Naive thymus-derived CD4-positive, alpha-beta T cell (primary cell): Measurements from ENCODE around the gene TACSTD2. TPM values are rescaled to one million over a fixed set of nuclear protein-coding genes. Genes with fewer than 3 reads are reported as not detected.
A peak's percentile ranks its signal among the peaks of the same experiment; 100 is the strongest.
"Not testable (repeated sequence)": the region's sequence is repeated elsewhere in the genome, so short reads cannot be mapped to it uniquely, and the experiment has no call there.

Experiments
- ATAC-seq: fragments of 150-1000 bp; cut with Tn5 transposase; 2 replicates; pipeline ENCODE4 v1.10.0; 2021; ENCODE audit warnings: mild to moderate bottlenecking, moderate library complexity
- CTCF ChIA-PET: fragments of 350-600 bp; sonication (Branson Sonifier 250); formaldehyde crosslinking; loops from one replicate; lab custom pipeline; 2021; ENCODE audit warnings: antibody characterized with exemption; lab: Charles Lee
- POLR2A ChIA-PET: fragments of 350-600 bp; sonication (Branson Sonifier 250); formaldehyde crosslinking; loops from one replicate; lab custom pipeline; 2021; ENCODE audit warnings: antibody characterized with exemption, inconsistent platforms; lab: Charles Lee
- DNase-seq, 9 donors: peaks; one replicate each; pipeline versions ENCODE4 v3.0.0 to v3.0.0-alpha.2; 2020 to 2022; ENCODE audit warnings: mixed read lengths in 1 of 9
- H3K27ac ChIP-seq: one replicate; pipeline ENCODE4 v1.7.0; 2013; ENCODE audit warnings: mild to moderate bottlenecking, low read depth, low read length, moderate library complexity
- H3K27me3 ChIP-seq, 2 donors: one replicate each; pipeline ENCODE4 v1.7.0; 2013; ENCODE audit warnings: low read length in 2 of 2, mild to moderate bottlenecking in 2 of 2, moderate library complexity in 2 of 2; ENCODE audit not compliant: control insufficient read depth in 2 of 2, insufficient read depth in 2 of 2
- H3K36me3 ChIP-seq, 3 experiments: 1 replicate in 2 of 3; 2 replicates in 1 of 3; pipeline ENCODE4 v1.7.0; 2013; ENCODE audit warnings: low read length in 3 of 3, mild to moderate bottlenecking in 3 of 3, moderate library complexity in 1 of 3; ENCODE audit not compliant: insufficient read depth in 3 of 3, control insufficient read depth in 2 of 3
- H3K4me1 ChIP-seq, 2 donors: one replicate each; pipeline ENCODE4 v1.7.0; 2013; ENCODE audit warnings: low read length in 2 of 2, mild to moderate bottlenecking in 2 of 2, moderate library complexity in 1 of 2; ENCODE audit not compliant: control insufficient read depth in 2 of 2, insufficient read depth in 2 of 2
- H3K4me3 ChIP-seq: 2 replicates; pipeline ENCODE4 v1.7.0; 2013; ENCODE audit warnings: mild to moderate bottlenecking, low read length
- H3K9me3 ChIP-seq, 3 experiments: 1 replicate in 2 of 3; 2 replicates in 1 of 3; pipeline ENCODE4 v1.7.0; 2013; ENCODE audit warnings: low read length in 3 of 3; ENCODE audit not compliant: control insufficient read depth in 2 of 3
- H3K27ac Mint-ChIP-seq, 9 donors: one replicate each; pipeline ENCODE4 v1.8.0; 2020 to 2022; ENCODE audit warnings: mixed read lengths in 9 of 9, mild to moderate bottlenecking in 8 of 9, moderate library complexity in 5 of 9, inconsistent platforms in 2 of 9
- H3K27me3 Mint-ChIP-seq, 5 donors: one replicate each; pipeline ENCODE4 v1.8.0; 2021 to 2022; ENCODE audit warnings: mixed read lengths in 5 of 5, mild to moderate bottlenecking in 1 of 5
- H3K36me3 Mint-ChIP-seq, 5 donors: one replicate each; pipeline ENCODE4 v1.8.0; 2020 to 2022; ENCODE audit warnings: mixed read lengths in 5 of 5, mild to moderate bottlenecking in 3 of 5, inconsistent platforms in 1 of 5
- H3K4me1 Mint-ChIP-seq, 7 donors: one replicate each; pipeline ENCODE4 v1.8.0; 2020 to 2022; ENCODE audit warnings: mixed read lengths in 7 of 7, mild to moderate bottlenecking in 3 of 7, inconsistent platforms in 1 of 7
- H3K4me3 Mint-ChIP-seq, 10 donors: one replicate each; pipeline ENCODE4 v1.8.0; 2020 to 2022; ENCODE audit warnings: mild to moderate bottlenecking in 10 of 10, mixed read lengths in 10 of 10, moderate library complexity in 6 of 10, inconsistent platforms in 2 of 10
- H3K9me3 Mint-ChIP-seq, 11 donors: one replicate each; pipeline ENCODE4 v1.8.0; 2020 to 2022; ENCODE audit warnings: mixed read lengths in 11 of 11, mild to moderate bottlenecking in 4 of 11, inconsistent platforms in 1 of 11, moderate library complexity in 1 of 11
- intact Hi-C, 2 donors: fragments of 100-400 bp; cut with micrococcal nuclease; formaldehyde crosslinking; loops; one replicate each; pipeline ENCODE4 v1.15.1; 2023
- polyA plus RNA-seq, 2 donors: library from polyadenylated mRNA; unstranded; fragments of 300-500 nt; fragmentation: Illumina TruSeq; gene quantifications; one replicate each; pipeline ENCODE4 v1.2.3, GENCODE V29; 2021
- total RNA-seq, 6 experiments: library from RNA in 5 of 6; stranded (reverse) in 5 of 6; gene quantifications; 1 replicate in 5 of 6; 2 replicates in 1 of 6; pipeline ENCODE4 v1.2.3 and lab custom pipeline; 2021 to 2026

TACSTD2 gene, protein sequence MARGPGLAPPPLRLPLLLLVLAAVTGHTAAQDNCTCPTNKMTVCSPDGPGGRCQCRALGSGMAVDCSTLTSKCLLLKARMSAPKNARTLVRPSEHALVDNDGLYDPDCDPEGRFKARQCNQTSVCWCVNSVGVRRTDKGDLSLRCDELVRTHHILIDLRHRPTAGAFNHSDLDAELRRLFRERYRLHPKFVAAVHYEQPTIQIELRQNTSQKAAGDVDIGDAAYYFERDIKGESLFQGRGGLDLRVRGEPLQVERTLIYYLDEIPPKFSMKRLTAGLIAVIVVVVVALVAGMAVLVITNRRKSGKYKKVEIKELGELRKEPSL
- total RNA-seq (under 1 TPM in 1 of 5 experiments, not detected in 4; 0.42 TPM), polyA plus RNA-seq (not detected), total RNA-seq (lab: John Stamatoyannopoulos, UW) (not detected)

DNA sequence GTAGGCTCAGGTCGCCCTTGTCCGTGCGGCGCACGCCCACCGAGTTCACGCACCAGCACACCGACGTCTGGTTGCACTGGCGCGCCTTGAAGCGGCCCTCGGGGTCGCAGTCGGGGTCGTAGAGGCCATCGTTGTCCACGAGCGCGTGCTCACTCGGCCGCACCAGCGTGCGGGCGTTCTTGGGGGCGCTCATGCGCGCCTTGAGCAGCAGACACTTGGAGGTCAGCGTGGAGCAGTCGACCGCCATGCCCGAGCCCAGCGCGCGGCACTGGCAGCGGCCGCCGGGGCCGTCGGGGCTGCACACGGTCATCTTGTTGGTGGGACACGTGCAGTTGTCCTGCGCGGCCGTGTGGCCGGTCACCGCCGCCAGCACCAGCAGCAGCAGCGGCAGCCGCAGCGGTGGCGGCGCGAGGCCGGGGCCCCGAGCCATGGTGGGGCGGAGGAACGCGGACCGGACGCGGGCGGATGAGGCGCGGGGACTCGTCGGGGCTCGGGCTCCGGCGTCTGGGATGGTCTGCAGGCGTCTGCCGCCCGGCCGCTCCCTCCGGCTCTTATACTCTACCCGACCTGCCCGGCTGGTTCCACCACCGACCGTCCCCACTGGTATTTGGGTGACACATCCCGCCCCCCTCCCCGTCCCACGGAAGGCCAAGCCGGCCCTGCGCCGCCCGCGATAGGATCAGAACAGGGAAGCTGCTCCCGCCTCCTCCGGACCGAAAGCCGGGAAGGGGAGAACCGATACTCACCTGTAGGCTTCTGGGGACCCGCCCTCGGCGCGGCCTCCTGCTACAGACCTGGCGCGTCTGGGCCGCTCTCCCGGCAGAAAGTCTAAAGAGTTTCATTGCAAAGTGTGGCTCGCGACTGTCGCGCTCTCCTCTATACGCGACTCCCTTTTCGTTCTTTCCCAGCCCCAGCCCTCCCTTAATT lies at the start of gene TACSTD2:
TACSTD2 (minus strand) TSS at position 526 of the 927 bp plus-strand sequence; CDS start at position 430, 96 bp downstream.
- H3K9me3 ChIP-seq = no peaks in the 10 kb centered on the region
- H3K4me3 ChIP-seq = no peak within 1 kb of the TSS
- DNase-seq = peak in 1 of 9 donors; percentile 8
- no peaks in the 10 kb centered on the region for H3K36me3 ChIP-seq
- H3K4me3 Mint-ChIP-seq = peak within 1 kb of the TSS; percentile 39 to 83 (median 72)
- H3K36me3 Mint-ChIP-seq = peaks cover 0 to 9% (median 5%) of the 10 kb centered on the region in 5 donors
- H3K27ac ChIP-seq = no peak within 1 kb of the TSS
- H3K27ac Mint-ChIP-seq = peak within 1 kb of the TSS in 2 of 9 donors; percentile 11 to 13
- peaks cover 6 to 35% (median 19%) of the 10 kb centered on the region in 7 donors for H3K4me1 Mint-ChIP-seq
- intact Hi-C loops = no loop called here
- ChIA-PET CTCF (interaction anchor here (0.6 kb wide), 1 partner anchor 239 kb away, joined by 6 read pairs; no protein-coding TSS in a partner anchor), POLR2A (no interaction called here)
- H3K4me1 ChIP-seq = peaks cover 0 to 3% of the 10 kb centered on the region in 2 donors
- peaks cover 58 to 81% (median 70%) of the 10 kb centered on the region in 5 donors for H3K27me3 Mint-ChIP-seq
- H3K27me3 ChIP-seq = peaks cover 4 to 8% of the 10 kb centered on the region in 2 donors
- H3K9me3 Mint-ChIP-seq = peaks cover 0 to 3% (median 0%) of the 10 kb centered on the region in 11 donors
- ATAC-seq = no peak

DNA sequence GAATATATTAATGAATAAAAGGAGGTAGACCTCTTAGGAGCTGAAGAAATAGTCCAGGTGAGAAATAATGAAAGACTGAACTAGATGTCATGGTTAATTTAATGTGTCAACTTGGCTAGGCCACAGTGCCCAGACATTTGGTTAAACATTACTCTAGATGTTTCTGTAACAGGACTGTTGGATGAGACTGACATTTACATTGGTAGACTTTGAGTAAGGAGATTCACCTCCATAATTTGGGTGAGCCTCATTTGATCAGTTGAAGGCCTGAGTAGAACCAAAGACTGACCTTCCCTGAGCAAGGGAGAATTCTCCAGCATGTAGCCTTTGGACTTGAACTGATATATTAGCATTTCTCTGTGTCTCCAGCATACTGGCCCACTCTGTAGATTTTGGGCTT lies 49.2 kb upstream of the TACSTD2 start:
- Mint-ChIP-seq H3K4me3 (no peak overlapping the region), H3K36me3 (peaks cover 0 to 4% (median 0%) of the 10 kb centered on the region in 5 donors), H3K27ac (no peak overlapping the region), H3K9me3 (peaks cover 0 to 8% (median 1%) of the 10 kb centered on the region in 11 donors), H3K27me3 (peaks cover 0 to 12% (median 6%) of the 10 kb centered on the region in 5 donors), H3K4me1 (peaks cover 0 to 4% (median 0%) of the 10 kb centered on the region in 7 donors)
- H3K4me1 ChIP-seq = no peaks in the 10 kb centered on the region
- intact Hi-C loops = no loop called here
- no peak for ATAC-seq
- H3K4me3 ChIP-seq = no peak overlapping the region
- H3K36me3 ChIP-seq = no peaks in the 10 kb centered on the region
- no peaks in the 10 kb centered on the region for H3K9me3 ChIP-seq
- DNase-seq = no peak
- no peaks in the 10 kb centered on the region for H3K27me3 ChIP-seq
- no peak overlapping the region for H3K27ac ChIP-seq
- POLR2A ChIA-PET = no interaction called here
- CTCF ChIA-PET = no interaction called here

DNA sequence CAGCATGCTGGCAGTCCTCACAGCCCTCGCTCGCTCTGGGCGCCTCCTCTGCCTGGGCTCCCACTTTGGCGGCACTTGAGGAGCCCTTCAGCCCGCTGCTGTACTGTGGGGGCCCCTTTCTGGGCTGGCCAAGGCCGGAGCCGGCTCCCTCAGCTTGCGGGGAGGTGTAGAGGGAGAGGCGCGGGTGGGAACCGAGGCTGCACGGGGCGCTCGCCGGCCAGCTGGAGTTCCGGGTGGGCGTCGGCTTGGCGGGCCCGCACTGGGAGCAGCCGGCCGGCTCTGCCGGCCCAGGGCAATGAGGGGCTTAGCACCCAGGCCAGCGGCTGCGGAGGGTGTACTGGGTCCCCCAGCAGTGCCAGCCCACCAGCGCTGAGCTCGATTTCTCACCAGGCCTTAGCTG lies 46.2 kb upstream of the TACSTD2 start:
- POLR2A ChIA-PET, H3K27ac Mint-ChIP-seq, ATAC-seq, H3K9me3 Mint-ChIP-seq, H3K4me1 ChIP-seq, DNase-seq, H3K27me3 Mint-ChIP-seq, H3K27me3 ChIP-seq, H3K9me3 ChIP-seq, H3K4me3 Mint-ChIP-seq, H3K27ac ChIP-seq, H3K4me3 ChIP-seq, intact Hi-C loops, H3K36me3 Mint-ChIP-seq, CTCF ChIA-PET, H3K36me3 ChIP-seq: not testable (repeated sequence)
- peaks cover 0 to 16% (median 11%) of the 10 kb centered on the region in 7 donors for H3K4me1 Mint-ChIP-seq

DNA sequence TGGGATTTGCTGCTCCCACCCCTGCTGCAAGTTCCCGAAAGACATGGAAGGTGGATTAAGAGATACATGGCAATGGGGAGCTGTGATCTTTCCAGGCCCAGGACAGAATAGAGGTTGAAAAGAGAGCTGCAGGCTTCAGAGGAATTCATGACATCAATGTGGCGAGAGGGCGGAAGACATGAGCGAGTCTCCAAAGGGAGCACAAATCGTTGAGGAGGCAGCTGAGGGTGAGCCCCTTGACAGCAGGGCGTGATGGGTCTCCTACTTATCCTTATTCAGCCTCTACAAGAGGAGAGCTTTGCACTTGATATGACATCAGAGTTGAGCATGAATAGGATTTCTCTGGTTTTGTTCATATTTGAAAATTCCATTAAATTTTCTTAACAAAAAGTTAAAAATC lies 45.5 kb upstream of the TACSTD2 start:
- Histone ChIP-seq H3K36me3 (no peaks in the 10 kb centered on the region), H3K9me3 (no peaks in the 10 kb centered on the region), H3K27me3 (no peaks in the 10 kb centered on the region), H3K4me3 (no peak overlapping the region), H3K4me1 (no peaks in the 10 kb centered on the region), H3K27ac (no peak overlapping the region)
- no peaks in the 10 kb centered on the region for H3K36me3 Mint-ChIP-seq
- no peak overlapping the region for H3K4me3 Mint-ChIP-seq
- no peak for ATAC-seq
- ChIA-PET CTCF (no interaction called here), POLR2A (no interaction called here)
- DNase-seq = no peak
- H3K4me1 Mint-ChIP-seq = peaks cover 0 to 16% (median 11%) of the 10 kb centered on the region in 7 donors
- no peak overlapping the region for H3K27ac Mint-ChIP-seq
- peaks cover 5 to 10% (median 8%) of the 10 kb centered on the region in 5 donors for H3K27me3 Mint-ChIP-seq
- intact Hi-C loops = no loop called here
- H3K9me3 Mint-ChIP-seq = no peaks in the 10 kb centered on the region

DNA sequence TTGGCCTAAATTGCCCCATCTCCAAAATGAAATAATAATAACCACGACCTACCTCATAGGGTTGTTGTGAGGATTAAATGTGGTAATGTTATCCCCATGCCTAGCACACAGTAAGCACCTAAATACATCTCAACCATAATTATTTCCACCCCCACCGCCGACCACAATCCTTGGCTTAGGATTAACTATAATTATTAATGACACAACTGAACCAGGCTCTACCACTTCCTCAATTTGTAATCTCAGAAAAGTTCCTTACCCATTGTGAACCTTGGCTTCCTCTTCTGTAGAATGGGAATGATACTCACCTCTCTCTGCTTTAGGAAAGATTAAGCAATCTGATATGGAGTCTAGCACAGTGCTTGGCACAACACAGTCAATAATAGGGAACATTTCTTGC lies 44.3 kb upstream of the TACSTD2 start:
- intact Hi-C loops = no loop called here
- POLR2A ChIA-PET = no interaction called here
- Histone ChIP-seq H3K9me3 (no peaks in the 10 kb centered on the region), H3K4me1 (no peaks in the 10 kb centered on the region), H3K27ac (no peak overlapping the region), H3K27me3 (no peaks in the 10 kb centered on the region), H3K4me3 (no peak overlapping the region), H3K36me3 (no peaks in the 10 kb centered on the region)
- Mint-ChIP-seq H3K27ac (no peak overlapping the region), H3K36me3 (no peaks in the 10 kb centered on the region), H3K4me1 (peaks cover 0 to 16% (median 11%) of the 10 kb centered on the region in 7 donors), H3K4me3 (no peak overlapping the region), H3K9me3 (no peaks in the 10 kb centered on the region), H3K27me3 (peaks cover 5 to 18% (median 10%) of the 10 kb centered on the region in 5 donors)
- ATAC-seq (no peak), DNase-seq (no peak)
- CTCF ChIA-PET = no interaction called here

DNA sequence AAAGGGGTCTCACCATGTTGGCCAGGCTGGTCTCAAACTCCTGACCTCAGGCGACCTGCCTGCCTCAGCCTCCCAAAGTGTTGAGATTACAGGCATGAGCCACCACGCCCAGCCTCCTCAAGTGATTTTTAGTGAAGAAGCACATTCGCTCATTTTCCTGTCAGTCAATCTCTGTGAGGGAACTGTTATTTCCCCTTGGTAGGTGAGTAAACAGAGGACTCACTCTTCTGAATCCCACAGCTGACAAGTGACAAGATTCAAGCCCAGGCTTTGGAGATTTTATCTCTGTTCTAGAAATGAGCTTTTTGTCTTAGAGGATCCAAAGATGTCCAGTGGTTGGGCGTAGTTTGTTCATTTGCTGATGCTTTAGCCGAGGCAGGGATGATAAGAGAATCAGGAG lies 43.9 kb upstream of the TACSTD2 start:
- intact Hi-C loops = no loop called here
- Histone ChIP-seq H3K36me3 (no peaks in the 10 kb centered on the region), H3K9me3 (no peaks in the 10 kb centered on the region), H3K27ac (no peak overlapping the region), H3K4me1 (no peaks in the 10 kb centered on the region), H3K27me3 (no peaks in the 10 kb centered on the region), H3K4me3 (no peak overlapping the region)
- peaks cover 0 to 16% (median 11%) of the 10 kb centered on the region in 7 donors for H3K4me1 Mint-ChIP-seq
- H3K27me3 Mint-ChIP-seq = peaks cover 5 to 22% (median 13%) of the 10 kb centered on the region in 5 donors
- no peak overlapping the region for H3K4me3 Mint-ChIP-seq
- ChIA-PET POLR2A (no interaction called here), CTCF (no interaction called here)
- H3K36me3 Mint-ChIP-seq = no peaks in the 10 kb centered on the region
- H3K27ac Mint-ChIP-seq = no peak overlapping the region
- ATAC-seq = no peak
- DNase-seq = no peak
- no peaks in the 10 kb centered on the region for H3K9me3 Mint-ChIP-seq
